Ovary (tissue), 9 donors: ENCODE data around the gene TXNIP. TPM values are rescaled to one million over a fixed set of nuclear protein-coding genes. Genes with fewer than 3 reads are reported as not detected.

Source experiments
- DNase-seq, 5 donors: peaks; one replicate each; pipeline ENCODE4 v3.0.0-alpha.2; 2019 to 2020
- H3K27ac ChIP-seq, 2 donors: fragments of 200-600 bp; one replicate each; pipeline versions ENCODE4 v1.5.1 to v1.8.0; 2019 to 2022
- H3K27me3 ChIP-seq: fragments of 200-600 bp; one replicate; pipeline ENCODE4 v1.8.0; 2022
- H3K36me3 ChIP-seq: fragments of 200-600 bp; sonication (generic); one replicate; pipeline ENCODE4 v1.5.1; 2019
- H3K4me1 ChIP-seq: one replicate; pipeline ENCODE4 v1.8.1; 2013; ENCODE audit warnings: mild to moderate bottlenecking, moderate library complexity; ENCODE audit not compliant: insufficient read depth
- H3K4me3 ChIP-seq: fragments of 200-600 bp; sonication (generic); one replicate; pipeline ENCODE4 v1.5.1; 2017
- H3K9me3 ChIP-seq, 2 donors: fragments of 200-600 bp in 1 of 2; sonication (generic) in 1 of 2; one replicate each; pipeline versions ENCODE4 v1.5.1 to v1.8.1; 2013 to 2019; ENCODE audit warnings: mild to moderate bottlenecking in 1 of 2, moderate library complexity in 1 of 2
- CTCF ChIP-seq, 3 donors: fragments of 450-650 bp in 2 of 3; fragments of 200-600 bp in 1 of 3; IDR thresholded peaks; one replicate each; pipeline versions ENCODE4 v1.5.1 to v1.8.0; 2016 to 2022; ENCODE audit warnings: antibody characterized with exemption in 3 of 3, mild to moderate bottlenecking in 1 of 3
- EP300 ChIP-seq: sonication (generic); formaldehyde crosslinking; IDR thresholded peaks from one replicate; pipeline ENCODE4 v1.6.1; 2017; ENCODE audit warnings: antibody characterized with exemption
- POLR2A ChIP-seq: fragments of 450-650 bp; IDR thresholded peaks from one replicate; pipeline ENCODE4 v1.6.1; 2017; ENCODE audit warnings: antibody characterized with exemption, mild to moderate bottlenecking, moderate library complexity
- WGBS, 3 donors: extraction: QIAGEN DNeasy Blood & Tissue Kit in 1 of 3; methylation state at CpG; one replicate each; pipeline versions ENCODE4 v1.1.5 to v1.1.7; 2013 to 2017; 5-methylcytosine and 5-hydroxymethylcytosine counted together
- intact Hi-C, 4 donors: fragments of 100-400 bp; cut with DNase I; formaldehyde crosslinking; loops; one replicate each; pipeline versions ENCODE4 v1.11.0 to v1.15.1; 2022 to 2023
- polyA plus RNA-seq, 2 donors: library from polyadenylated mRNA; stranded (reverse); fragments of 200-250 nt in 1 of 2; fragments of 350-450 nt in 1 of 2; fragmentation: Illumina TruSeq in 1 of 2; extraction: RNeasy Lipid Tissue Mini Kit (QIAGEN cat#74804) in 1 of 2; gene quantifications; one replicate each; pipeline ENCODE4 v1.2.3, GENCODE V29; 2013 to 2014
- total RNA-seq, 7 donors: library from RNA; depleted of rRNA in 2 of 7; stranded (reverse); fragments of >200 nt in 2 of 7; fragmentation: NEBNext Ultra II Directional in 3 of 7; extraction: Animal tissue kit (Norgen Biotek cat#: 25700) in 3 of 7; gene quantifications; one replicate each; pipeline versions ENCODE4 v1.1.0 to v1.2.4, GENCODE V29; 2016 to 2023
- donor health status: DM: no; HTN: no; CAD: no; lungs with moderate emphysema.
- donor health status: DM: no; HTN: no; CAD: no.
- donor health status: Bipolar disorder and iron deficiency.
- donor health status: DM: yes; HTN: yes; CAD: no.
- donor health status: DM: no; HTN: no; CAD: no.
- donor health status: DM: yes; HTN: yes; CAD: no.

Gene TXNIP
- total and polyA plus RNA-seq, 9 donors = 335 to 1,406 (median 617) TPM

GRCh38 chr1:146013559-146013922 is 17.2 kb upstream of the TXNIP start:
- no peaks in the 10 kb centered on the region for H3K27me3 ChIP-seq
- H3K27ac ChIP-seq = no peak overlapping the region
- DNase-seq = no peak
- no peaks in the 10 kb centered on the region for H3K36me3 ChIP-seq
- TF ChIP-seq EP300 = no peak
- no peak for TF ChIP-seq CTCF (IDR thresholded peaks at IDR 0.05)
- no peak for TF ChIP-seq POLR2A
- 65 to 71% (median 67%) methylated on average over 6 of the region's 6 CpGs for WGBS, 3 donors
- no peak overlapping the region for H3K4me3 ChIP-seq
- H3K4me1 ChIP-seq = peaks cover 4% of the 10 kb centered on the region
- H3K9me3 ChIP-seq = no peaks in the 10 kb centered on the region
- intact Hi-C loops = loop anchor here in 3 of 4 donors (2.0 to 10.0 kb wide), 3 partner anchors 37 to 169 kb away; partner anchors contain the start of gene NUDT17 (in 3 of the 3)

GRCh38 chr1:146012703-146013558 is 16.6 kb upstream of the TXNIP start:
- WGBS, 3 donors = 8 to 15% (median 13%) methylated on average over 4 of the region's 4 CpGs
- no peaks in the 10 kb centered on the region for H3K36me3 ChIP-seq
- H3K4me3 ChIP-seq = no peak overlapping the region
- intact Hi-C loops = loop anchor here in 3 of 4 donors (2.0 to 10.0 kb wide), 3 partner anchors 36 to 168 kb away; partner anchors contain the start of gene NUDT17 (in 3 of the 3)
- no peaks in the 10 kb centered on the region for H3K9me3 ChIP-seq
- no peak overlapping the region for H3K27ac ChIP-seq
- no peaks in the 10 kb centered on the region for H3K27me3 ChIP-seq
- DNase-seq = peak in 2 of 5 donors; percentile 36 to 63
- TF ChIP-seq EP300 (no peak), CTCF (IDR thresholded peaks at IDR 0.05) (peak; percentile 39 to 91 (median 84))
- peaks cover 4% of the 10 kb centered on the region for H3K4me1 ChIP-seq

GRCh38 chr1:146010126-146010738 is 13.9 kb upstream of the TXNIP start:
- peak in 1 of 5 donors; percentile 9 for DNase-seq
- H3K27ac ChIP-seq = no peak overlapping the region
- H3K36me3 ChIP-seq = no peaks in the 10 kb centered on the region
- peaks cover 4% of the 10 kb centered on the region for H3K4me1 ChIP-seq
- WGBS, 3 donors = 84 to 89% (median 87%) methylated on average over 8 of the region's 8 CpGs
- H3K4me3 ChIP-seq = no peak overlapping the region
- no peaks in the 10 kb centered on the region for H3K9me3 ChIP-seq
- intact Hi-C loops = loop anchor here in 3 of 4 donors (5.0 to 10.0 kb wide), 2 partner anchors 163 to 165 kb away; partner anchors contain the start of gene NUDT17 (in 3 of the 3)
- H3K27me3 ChIP-seq = no peaks in the 10 kb centered on the region
- TF ChIP-seq EP300 = no peak
- TF ChIP-seq POLR2A = no peak
- no peak for TF ChIP-seq CTCF (IDR thresholded peaks at IDR 0.05)

- H3K9me3 ChIP-seq = no peaks in the 10 kb centered on the region
- WGBS, 3 donors = 83 to 86% (median 86%) methylated on average over 8 of the region's 8 CpGs
- intact Hi-C loops = loop anchor here in 3 of 4 donors (1.0 to 10.0 kb wide), 4 partner anchors 29 to 113 kb away; no protein-coding TSS in a partner anchor
- DNase-seq = no peak
- no peaks in the 10 kb centered on the region for H3K36me3 ChIP-seq
- H3K27me3 ChIP-seq = no peaks in the 10 kb centered on the region
- H3K4me1 ChIP-seq = peaks cover 4% of the 10 kb centered on the region
- no peak overlapping the region for H3K27ac ChIP-seq
- H3K4me3 ChIP-seq = no peak overlapping the region
- no peak for TF ChIP-seq EP300
- TF ChIP-seq CTCF (IDR thresholded peaks at IDR 0.05) = no peak
- TF ChIP-seq POLR2A = no peak
These were observed 11.2 kb upstream of the TXNIP start for GRCh38 chr1:146007489-146008133.
